GM19324 (cell line): ENCODE measurements around the gene LSM7.

Source experiments
- ATAC-seq: cut with Tn5 transposase; IDR thresholded peaks from one replicate; pipeline ENCODE4 v1.9.1; 2021; ENCODE audit warnings: mild to moderate bottlenecking, moderate library complexity; ENCODE audit not compliant: unreplicated experiment, low FRiP score

Gene LSM7

DNA sequence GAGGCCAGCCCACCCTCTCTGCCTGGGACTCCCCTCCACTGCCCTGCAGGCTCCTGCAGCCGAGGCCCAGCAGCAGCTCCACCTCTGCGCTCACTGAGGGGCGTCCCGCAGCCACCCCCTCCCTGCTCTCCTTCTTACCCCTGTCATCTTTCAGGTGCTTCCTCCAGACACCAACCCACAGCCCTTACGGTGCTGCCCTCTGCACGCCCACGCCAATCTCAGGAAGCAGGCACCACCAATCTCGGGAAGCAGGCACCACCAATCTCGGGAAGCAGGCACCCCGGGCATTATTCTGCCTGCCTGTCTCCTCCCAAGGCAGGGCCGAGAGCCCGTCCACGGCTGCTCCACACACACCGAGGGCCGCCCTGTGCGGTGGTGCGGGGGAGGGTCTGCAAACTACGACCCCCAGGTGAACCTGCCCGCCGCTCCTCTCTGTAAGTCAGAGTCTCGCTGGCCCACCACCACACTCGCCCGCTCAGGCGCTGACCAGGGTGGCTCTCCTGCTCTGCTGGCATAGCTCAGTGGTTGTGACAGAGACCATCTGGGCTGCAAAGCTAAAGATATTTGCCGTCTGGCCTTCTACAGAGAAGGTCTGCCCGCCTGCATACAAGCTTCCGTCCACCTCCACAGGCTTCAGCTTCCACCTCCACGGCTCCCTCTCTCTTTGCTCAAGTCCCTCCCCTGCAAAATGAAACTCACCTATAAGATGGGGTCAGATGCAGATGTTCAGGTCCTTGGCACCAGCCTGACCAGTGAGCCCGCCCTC is 2.9 kb downstream of the LSM7 start:
- ATAC-seq = no peak

DNA sequence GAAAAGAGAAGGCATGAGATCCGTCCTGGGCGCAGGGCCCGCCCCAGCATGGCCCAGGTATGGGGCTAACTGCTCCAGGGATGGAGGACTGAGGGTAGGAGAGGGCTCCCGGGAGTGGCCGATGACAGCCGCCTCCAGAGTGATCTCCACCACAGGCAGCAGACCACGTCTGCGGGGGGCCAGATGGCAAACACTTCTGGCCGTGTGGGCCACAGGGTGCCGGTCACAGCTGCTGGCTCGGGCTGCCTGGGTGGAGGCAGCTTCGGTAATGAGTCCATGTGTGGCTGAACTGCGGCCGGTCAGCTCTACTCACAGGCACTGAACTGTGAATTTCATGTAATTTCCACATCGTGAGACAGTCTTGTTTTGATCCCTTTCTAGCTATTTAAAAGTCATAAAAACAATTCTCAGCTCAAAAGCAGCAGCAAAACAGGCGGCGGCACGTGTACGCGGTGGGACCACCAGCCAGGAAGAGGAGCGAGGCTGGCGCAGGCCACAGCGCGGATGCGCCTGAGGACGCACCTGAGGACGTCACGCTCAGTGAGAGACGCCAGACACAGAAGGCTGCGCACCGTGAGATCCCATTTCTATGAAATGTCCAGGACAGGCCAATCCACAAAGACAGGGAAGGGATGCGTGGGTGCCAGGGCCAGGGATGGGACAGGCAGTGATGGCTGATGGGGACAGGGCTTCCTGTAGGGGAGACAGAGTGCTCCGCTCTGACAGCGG is 4.0 kb downstream of the LSM7 start:
- ATAC-seq = no peak

- ATAC-seq = no peak
These were observed 4.7 kb downstream of the LSM7 start for GRCh38 chr19:2323707-2324106.

DNA sequence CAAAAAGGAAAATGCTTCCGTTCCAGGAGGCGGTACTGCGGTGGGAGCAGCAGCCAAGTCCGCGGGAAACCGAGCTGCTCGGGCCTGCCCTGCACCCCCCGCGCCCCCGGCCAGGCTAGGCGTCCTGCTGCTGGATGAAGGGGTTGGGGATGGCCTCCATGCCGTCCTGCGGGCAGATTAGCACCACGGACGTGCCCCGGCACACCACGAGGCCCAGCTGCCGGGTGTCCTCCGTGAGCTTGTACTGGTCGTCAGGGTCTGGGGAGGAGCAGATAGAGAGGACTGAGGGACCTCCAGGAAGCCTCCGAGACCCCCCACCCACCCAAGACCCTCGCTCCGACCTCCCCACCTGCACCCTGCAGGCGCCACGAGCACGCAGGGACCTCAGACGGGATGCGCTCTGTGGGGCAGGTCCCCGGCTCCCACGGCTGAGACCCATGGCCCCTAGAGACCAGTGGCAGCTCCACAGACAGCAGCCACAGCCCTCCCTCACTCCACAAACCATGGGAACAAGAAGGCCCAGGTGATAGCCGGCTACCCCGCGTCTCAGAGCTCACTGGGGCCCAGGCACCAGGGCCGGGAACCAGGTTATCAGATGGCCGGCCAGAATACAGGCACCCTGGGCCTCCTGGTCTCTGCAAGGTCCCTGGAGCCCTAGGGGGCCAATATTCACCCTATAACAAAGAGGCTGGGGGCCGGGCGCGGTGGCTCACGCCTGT is 6.7 kb downstream of the LSM7 start:
- ATAC-seq = no peak

GRCh38 chr19:2320939-2321338 is 7.4 kb downstream of the LSM7 start:
- ATAC-seq = no peak

- no peak for ATAC-seq
These were observed 8.3 kb downstream of the LSM7 start for GRCh38 chr19:2320049-2320448.

DNA sequence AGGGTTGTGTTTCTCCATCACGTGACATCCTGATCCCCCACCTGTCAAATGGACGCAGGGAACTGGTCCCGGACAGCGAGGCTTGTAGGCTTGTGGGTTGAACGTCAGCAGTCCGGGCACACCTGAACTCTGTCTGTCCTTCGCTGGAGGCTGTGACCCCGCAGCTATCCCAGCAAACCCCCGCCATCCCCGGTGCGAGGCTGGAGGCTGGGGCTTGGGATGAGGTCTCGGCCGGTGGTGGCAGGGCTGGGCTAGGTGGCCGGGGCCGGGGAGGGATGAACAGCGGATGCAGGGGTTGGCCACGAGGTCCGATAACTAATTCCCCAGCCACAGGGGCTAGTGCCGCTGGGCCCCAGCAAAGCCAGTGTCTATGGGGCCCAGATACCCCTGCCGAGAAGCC is 8.8 kb downstream of the LSM7 start:
- no peak for ATAC-seq

DNA sequence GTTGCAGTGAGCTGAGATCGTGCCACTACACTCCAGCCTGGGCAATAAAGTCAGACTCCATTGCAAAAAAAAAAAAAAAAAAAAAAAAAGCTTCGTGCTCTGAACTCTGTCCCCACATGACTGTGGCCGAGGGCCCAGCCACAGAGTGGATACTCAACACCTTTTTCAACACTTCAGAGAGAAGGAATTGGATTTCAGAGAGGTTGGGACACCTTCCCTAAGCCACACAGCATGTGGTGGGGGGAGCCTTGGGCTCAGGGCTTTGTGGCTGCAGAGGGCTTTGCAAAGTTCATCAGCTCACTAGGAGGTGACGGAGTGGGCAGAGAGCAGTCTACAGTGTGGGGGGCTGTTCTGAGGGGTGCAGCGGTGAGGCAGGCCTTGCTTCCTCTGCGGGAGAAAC is 9.5 kb downstream of the LSM7 start:
- ATAC-seq = no peak

DNA sequence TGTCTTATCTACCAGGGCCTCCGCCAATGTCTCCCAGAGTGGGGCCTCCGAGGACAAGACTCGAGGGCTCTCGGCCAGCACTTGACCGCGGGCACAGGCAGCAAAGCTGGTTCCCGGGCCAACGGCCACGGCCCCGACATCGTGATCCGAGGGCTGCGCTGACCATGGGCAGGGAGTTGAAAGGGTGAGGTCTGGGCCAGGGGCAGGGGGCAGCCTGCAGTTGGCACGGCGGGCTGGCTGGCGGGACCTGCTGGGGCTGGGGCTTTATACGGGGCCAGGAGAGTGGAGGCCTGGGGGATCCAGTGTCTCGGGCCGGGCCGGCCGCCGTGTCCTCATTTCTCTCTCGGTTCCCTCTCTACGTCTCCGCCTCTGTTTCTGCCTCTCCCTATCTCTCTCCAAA is 10.6 kb downstream of the LSM7 start:
- ATAC-seq = no peak

DNA sequence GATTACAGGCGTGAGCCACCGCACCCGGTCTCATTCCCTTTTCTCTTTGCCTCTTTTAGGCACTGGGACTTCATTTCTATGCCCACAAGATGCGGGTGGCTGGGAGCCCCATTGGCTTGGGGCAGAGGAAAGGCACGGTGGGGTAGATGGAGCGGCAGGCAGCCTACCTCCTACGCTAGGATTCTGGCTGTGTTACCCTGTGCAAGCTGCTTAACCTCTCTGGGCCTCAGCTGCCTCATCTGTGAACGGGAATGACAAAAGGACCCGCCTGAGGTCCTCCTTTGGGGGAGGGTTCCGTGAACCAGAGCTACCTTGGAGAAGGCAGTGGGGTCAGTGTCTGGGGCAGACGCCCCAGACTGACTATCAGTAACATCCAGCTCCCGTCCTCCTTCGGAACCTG is 11.1 kb downstream of the LSM7 start:
- ATAC-seq = no peak

DNA sequence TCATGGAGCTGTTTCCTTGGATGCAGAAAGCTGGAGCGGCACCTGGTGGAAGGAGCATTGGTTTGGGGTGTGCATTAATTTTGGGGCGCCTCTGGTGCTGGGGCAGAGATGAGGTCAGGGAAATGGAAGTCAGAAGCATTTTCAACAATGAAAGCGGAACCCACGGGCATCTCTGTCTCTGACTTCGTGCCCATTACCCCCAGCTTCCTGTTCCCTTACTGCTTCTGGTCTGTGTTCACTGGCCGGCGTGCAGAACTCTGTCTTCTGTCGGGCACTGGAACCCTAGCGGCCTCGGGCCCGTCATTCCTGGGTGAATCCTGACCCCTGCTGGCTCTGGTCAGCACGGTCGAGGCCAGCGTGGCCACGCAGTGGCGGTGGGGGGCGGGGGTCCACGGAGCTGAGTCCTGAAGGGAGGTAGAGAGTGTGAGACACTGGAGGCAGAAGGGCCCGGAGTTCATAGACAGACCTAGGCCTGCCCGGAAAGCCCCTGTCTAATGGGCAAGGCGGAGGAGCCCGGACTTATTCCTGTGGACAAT is 12.5 kb downstream of the LSM7 start:
- no peak for ATAC-seq

DNA sequence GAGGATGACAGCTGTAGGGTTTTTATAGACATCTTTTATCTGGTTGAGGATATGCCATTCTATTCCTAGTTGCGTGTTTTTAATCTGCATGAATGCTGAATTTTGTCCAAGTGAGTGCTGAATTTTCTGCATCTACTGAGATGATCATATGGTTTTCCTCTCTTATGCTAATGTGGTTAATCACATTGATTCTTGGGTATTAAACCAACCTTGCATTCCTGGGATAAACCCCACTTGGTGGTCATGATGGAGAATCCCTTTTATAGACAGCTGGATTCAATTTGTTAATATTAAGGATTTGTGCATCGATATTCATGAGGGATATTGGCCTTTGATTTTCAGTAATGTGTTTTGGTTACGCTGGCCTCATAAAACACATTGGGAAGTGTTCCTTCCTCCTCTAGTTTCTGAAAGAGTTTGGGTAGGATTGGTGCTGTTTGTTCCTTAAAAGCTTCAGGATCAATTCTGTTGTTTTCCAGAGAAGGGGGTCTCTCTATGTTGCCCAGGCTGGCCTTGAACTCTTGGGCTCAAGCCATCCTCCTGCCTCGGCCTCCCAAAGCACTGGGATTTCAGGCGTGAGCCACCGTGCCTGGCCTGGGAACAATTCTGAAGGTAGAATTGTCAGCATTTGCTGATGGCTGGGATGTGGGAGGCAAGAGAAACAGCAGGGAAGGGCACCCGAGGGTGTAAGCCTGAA is 13.1 kb downstream of the LSM7 start:
- no peak for ATAC-seq

DNA sequence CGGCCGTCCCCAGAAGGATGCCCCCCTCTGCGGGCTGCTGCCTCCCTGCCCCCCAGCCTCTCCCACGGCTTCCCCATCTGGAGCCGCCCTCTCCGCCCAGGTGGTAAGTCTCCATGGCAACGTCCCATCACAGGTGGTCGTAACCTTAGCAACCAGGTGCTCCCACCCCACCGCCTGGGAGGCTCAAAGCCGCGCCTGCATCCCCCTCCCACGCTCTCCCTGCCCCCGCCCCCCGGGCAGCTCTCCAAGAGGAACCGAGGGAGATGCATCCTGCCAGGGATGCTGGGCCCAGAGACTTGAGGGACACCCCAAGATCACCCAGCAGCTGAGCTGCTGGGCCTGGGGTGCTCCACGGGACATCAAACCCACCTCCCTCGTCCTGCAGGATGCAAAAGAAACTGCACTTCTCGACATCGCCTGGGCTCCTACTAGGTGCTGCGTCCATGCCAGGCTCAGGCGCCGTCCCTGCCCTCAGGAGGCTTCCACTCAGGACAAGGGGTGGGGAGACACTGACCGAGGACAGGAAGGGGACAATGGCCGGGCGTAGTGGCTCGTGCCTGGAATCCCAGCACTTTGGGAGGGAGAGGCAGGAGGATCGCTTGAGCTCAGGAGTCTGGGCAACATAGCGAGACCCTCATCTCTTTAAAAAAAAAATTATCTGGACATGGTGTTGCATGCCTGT is 15.4 kb downstream of the LSM7 start:
- ATAC-seq = no peak

- no peak for ATAC-seq
These were observed 17.3 kb downstream of the LSM7 start for GRCh38 chr19:2311093-2311492.

DNA sequence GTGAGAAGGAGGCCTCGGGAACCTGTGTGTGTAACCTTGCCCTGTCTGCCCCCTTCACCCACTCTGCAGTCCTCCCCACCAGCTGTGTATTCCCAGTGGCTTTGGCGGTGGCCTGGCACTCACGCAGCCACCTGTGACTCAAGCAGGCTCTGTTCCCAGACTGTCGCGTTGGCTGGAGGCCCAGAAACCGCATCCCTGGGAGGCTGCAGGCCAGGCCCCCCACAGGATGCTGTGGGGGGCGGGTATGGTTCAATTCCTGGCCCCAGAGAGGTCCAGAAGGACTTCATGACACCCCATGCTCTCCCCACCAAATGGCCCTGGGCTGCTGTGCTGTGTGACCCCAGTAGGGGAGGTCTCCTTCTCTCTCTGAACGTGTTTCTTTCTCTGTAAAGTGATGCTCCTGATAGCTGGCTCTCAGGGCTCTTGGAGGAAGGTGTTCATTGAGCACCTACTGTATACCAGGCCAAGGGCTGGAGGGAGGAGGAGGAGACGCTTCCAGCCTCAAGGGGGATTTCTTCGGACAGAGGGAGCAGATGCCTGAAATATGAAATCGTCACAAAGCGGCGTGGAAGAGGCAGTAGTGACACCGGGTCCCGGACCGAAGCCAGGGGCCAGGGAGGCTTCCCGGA is 18.5 kb downstream of the LSM7 start:
- ATAC-seq = no peak

DNA sequence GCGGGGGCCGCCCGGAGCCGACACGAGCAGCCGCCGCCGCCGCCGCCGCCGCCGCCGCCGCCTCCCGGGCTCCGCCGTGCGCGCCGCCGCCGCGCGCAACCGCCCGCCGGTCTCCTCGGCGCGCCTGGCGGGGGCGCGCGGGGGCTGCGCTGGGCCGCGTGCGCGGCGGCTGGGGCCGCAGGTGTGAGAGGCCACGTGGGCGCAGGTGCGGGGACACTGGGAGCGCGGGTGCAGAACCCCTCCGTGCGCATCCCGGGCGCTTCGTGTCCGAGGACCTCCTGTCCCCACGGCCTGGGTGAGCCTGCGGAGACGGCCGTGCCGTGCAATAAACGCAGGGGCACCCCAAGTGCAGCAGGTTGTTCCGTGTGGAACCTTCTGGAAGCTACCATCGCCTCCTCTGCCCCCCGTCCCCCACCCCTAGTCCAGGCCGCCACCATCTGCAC is 20.3 kb downstream of the LSM7 start, which contains the start of gene LINGO3:
TSS of gene LINGO3 (minus strand) at position 41 of the 443 bp plus-strand sequence. CDS start 16,378 bp downstream, outside the sequence.
- ATAC-seq = no peak

GRCh38 chr19:2307518-2308012 is 20.8 kb downstream of the LSM7 start:
- no peak for ATAC-seq

GRCh38 chr19:2306971-2307370 is 21.4 kb downstream of the LSM7 start:
- no peak for ATAC-seq

- no peak for ATAC-seq
These were observed 22.0 kb downstream of the LSM7 start for GRCh38 chr19:2306281-2306806.
